SW 1271 (cell line): ENCODE results near the gene POLD1.
"Not testable (repeated sequence)": the region's sequence is repeated elsewhere in the genome, so short reads cannot be mapped to it uniquely, and the experiment has no call there.

Experiments used
- DNase-seq, 2 experiments: peaks; one replicate each; lab custom pipeline; 2025; lab: John Stamatoyannopoulos, UW

POLD1 gene

DNA sequence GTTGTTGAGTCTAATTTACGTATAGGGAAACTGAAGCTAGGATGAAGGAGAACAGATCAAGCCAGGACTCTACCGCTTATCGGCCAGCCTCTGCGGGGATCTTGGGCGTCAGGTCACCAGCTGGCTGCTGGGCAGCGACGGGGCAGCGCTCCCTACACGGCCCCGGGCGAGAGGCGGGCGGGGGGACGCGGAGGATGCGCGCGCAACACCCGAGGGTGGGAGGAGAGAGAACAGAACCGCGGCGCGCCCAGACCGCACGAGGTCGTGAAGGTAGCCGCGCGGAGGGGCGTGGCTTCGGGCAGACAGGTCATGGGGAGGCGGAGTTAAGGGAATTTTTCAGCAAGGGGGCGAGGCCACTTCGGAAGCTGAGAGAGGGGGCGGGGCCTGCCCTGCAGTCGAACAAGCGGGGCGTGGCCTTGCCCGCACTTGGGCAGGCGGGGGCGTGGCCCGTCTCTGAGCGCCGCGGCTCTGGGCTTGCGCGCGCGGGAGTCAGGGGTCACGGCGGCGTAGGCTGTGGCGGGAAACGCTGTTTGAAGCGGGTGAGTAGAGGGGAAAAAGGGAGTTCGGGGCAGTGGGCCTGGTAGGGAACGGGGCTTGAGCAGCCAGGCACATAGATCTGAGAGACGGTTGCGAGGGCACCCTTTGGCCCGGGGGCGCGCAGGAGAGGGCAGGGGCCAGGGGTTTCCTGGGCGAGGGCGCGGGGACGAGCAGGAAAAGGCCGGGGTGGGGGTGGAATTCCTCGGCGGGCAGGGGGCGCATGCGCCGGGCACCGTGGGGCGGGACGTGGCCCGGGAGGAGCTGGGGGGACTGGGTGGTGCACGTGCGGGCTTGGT lies at the start of gene POLD1:
Gene POLD1, plus strand, starts transcription at position 496 of the 833 bp plus-strand sequence. CDS start 14,505 bp downstream, outside the sequence.
- peak; percentile 70 to 91 for DNase-seq

DNA sequence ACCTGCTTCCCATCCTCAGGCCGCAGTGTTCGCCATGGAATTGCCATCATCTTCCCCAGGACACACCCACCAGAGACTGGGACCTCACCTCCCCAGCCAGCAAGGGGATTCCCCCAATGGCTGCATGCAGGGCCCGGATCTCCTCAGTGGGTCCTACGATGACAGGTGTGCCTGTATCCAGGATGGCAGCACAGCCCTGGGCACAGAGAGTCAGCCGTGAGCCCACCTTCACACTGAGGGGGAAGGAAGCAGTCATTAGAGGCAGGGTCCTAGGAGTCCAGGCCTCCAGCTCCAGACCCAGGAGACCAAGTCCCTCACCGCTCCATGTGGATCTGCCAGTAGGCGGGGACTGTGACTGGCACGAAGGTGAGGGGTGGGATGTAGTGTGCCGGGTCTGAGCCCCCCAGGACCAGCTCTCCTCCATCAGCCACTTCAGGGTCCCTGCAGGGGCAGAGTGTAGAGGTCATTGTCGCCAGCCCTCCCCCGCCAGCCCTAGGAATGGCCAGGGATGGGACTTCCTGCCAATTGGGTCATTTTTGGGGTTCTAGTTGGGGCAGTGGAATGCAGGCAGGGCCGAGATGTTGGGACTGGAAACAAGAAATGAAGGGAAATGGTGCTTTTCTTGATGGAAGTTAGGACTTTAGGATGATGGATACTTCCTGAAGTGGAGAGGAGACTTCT lies 49.3 kb upstream of the POLD1 start:
- DNase-seq = no peak

DNA sequence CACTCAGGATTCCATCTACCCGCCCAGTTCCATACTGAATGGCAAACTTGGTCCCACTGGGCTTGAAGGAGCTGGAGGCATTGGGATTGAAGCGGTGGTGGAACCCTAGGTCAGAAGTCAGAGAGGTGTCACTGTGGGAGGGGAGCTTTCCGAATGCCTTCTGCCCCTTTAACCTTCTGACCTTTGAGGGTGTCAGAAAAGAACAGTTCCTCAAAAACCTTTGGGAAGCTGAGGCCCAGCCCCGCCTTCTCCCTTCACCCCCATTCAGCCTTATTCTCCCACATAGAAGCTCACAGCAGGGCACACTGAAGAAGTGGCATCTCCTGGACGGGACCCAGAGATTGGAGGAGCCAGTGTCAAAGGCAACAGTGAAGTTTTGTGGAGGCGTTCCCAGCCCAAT lies 47.1 kb upstream of the POLD1 start:
- DNase-seq = not testable (repeated sequence)

DNA sequence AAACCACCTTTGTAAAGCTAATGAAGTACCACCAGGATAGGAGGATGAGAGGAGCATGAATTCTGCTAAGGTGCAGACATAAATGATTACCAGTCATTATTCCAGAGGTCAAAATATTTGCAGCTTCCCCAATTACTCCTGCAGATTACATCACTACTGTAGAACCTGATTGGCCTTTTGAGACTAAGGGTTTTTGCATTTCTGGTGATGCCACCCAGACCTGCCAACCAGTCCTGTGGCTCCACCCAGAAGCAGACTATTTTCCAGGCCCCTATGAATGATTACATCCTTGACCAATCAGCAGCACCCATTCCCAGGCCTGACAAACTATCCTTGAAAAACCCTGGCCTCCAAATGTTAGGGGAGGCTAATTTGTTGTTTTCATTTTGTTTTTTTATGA lies 43.8 kb upstream of the POLD1 start:
- no peak for DNase-seq

DNA sequence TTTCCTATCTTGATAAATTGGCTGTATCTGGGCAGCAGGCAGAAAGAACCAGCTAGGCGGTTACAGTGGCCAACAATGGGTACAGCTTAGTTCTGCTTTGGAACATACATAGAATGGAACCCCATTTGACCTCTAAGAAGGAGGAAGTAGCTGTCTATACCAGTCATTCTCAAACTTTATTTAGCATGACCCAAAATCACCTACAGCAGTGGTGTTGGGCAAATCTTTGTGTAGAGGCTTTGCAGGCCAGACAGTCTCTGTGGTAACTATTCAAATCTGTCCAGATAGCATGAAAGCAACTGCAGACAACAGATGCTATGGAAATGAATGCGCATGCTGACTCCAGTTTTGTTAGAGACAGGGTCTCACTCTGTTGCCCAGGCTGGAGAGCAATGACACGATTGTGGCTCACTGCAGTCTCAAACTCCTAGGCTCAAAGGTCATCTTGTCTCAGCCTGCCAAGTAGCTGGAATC lies 43.0 kb upstream of the POLD1 start:
- DNase-seq = no peak

DNA sequence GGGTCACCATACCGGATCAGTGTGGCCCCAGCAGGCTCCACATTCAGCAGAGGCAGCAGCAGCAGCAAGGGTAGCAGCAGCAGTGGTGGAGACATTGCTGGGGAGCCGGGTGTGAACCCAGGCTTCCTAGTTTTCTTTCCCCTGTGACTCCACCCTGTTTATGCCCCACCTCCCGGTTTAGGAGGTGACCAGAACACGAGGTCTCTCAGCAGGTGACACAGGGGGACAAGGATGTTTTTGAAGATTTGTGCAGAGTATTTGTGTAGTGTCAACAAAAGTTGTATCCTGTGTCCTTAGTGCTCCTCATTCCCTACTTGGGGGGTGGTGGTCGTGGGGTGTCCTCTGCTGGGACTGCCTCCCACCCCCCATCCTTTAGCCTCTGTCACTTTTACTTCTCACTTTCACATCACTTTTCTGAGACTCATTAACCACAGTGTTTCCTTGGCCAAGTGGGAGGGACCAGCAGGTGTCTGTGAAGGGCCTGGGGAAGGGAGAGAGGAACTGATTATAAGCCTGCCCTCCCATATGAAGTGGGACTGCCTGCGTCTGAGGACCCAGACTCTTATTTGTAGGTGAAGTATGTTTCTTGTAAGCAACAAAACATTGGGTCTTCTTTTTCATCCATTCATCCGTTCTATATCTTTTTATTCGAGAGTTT lies 39.4 kb upstream of the POLD1 start:
- DNase-seq = no peak

GRCh38 chr19:50347089-50347581 lies 37.0 kb upstream of the POLD1 start:
- not testable (repeated sequence) for DNase-seq

GRCh38 chr19:50349277-50350057 lies 34.7 kb upstream of the POLD1 start:
- no peak for DNase-seq

DNA sequence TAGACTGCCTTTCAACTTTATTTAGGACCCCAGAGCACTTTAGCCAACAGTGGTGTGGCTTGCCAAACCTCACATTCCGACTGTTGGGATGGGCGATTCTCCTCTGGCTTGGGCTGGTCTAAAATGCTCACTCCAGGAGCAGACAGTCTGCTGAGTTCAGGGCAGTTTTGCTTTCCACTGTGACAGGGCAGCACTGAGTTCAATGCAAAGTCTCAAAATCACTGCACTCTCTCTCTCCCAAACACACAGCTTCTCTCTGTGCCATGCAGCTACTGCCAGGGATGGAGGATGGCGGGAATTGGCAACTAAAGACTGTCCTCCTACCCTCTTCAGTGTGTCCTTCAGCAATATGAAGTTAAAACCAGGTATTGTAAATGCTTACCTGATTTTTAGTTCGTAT lies 31.9 kb upstream of the POLD1 start:
- no peak for DNase-seq

DNA sequence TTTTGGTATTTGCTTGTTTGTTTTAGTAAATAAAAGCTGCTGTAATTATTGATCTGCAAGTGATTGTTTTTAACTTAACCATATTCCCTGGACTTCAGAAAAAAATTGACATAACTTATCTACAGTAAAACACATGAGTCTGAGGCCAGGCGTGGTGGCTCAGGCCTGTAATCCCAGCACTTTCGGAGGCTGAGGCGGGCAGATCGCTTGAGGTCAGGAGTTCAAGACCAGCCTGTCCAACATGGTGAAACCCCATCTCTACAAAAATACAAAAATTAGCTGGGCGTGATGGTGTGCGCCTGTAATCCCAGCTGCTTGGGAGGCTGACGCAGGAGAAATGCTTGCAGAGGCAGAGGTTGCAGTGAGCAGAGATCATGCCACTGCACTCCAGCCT lies 30.7 kb upstream of the POLD1 start:
- DNase-seq = not testable (repeated sequence)

DNA sequence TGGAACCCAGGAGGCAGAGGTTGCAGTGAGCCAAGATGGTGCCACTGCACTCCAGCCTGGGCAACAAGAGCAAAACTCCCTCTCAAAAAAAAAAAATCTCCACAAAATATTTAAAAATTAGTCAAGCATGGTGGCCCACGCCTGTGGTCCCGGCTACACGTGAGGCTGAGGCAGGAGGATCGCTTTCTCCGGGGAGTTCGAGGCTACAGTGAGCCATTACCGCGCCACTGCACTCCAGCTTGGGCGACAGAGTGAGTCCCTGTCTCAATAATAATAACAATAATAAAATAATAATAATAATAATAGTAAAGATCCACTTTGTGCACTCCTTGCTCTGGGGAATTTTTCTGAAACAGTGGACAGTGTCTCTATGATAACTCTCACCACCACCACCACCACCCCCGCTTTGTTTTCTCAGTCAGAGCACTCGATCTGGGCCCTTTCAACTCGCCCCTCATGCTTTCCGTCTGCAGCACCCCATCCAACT lies 27.4 kb upstream of the POLD1 start:
- no peak for DNase-seq

DNA sequence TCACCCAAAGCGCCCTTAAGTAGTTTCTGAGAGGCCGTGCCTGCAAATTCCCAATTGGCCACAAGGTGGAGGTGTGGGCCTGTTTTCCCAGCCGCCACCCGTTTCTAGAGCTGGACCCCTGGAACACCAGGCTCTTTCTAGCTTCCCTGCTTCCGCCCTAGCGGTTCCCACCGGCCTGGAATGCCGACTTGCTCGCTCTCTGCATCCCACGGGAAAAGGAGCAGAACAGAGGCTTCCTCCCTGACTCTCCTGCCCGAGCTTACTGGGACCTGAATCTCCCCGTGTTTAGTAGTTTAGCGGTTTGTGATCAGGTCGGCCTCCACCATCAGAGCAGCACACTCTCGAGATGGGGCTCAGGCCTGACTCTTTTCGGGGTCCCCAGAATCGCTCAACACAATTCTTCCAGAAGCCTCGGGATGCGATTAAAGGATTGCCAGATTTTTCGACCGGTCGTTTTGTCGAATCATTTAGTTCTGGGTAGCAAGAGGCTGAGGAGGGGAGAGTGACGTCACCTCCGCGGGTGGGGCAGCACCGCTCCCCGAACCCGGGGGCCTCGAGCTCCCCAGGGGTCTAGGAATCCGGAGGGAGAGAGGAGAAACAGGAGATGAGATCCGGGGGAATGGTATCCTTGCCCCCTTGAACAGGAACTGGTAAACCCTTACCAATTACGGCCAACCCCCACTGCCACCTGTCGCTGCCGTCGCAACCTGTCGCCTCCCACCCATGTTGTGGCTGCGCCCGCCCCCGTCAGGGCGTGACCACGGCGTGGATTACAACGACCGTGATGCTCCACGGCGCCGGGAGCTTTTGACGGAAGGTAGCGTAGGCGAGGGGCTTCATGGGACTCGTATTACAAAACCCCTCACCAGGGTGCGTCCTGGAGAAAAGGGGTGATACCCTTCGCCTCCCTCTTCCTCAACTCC lies 26.7 kb upstream of the POLD1 start:
- DNase-seq = peak in 1 of 2 experiments; percentile 52

GRCh38 chr19:50358483-50359327 lies 25.4 kb upstream of the POLD1 start:
- DNase-seq = no peak

GRCh38 chr19:50359328-50359818 lies 24.8 kb upstream of the POLD1 start:
- no peak for DNase-seq

DNA sequence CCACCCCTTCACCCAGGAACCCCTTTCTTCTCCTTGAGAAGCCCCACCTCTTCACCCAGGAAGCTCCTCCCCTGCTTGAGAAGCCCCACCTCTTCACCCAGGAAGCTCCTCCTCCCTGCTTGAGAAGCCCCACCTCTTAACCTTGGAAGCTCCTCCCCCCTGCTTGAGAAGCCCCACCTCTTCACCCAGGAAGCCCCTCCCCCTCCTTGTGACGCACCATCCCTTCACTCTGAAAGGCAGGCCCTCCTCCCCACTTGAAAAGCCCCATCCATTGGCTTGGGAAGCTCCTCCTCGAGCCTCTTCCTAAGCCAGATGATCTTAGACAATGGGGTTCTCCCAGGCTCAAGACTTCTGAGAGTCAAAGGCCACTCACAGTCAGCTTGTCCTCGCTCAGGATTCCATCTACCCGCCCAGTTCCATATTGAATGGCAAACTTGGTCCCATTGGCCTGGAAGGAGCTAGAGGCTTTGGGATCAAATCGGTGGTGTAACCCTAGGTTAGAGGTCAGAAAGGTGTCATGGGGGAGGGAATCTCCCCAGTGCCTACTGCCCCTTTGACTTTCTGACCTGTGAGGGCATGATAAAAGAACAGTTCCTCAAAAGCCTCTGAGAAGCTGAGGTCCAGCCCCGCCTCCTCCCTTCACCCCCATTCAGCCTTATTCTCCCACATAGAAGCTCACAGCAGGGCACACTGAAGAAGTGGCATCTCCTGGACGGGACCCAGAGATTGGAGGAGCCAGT lies 22.7 kb upstream of the POLD1 start:
- no peak for DNase-seq

DNA sequence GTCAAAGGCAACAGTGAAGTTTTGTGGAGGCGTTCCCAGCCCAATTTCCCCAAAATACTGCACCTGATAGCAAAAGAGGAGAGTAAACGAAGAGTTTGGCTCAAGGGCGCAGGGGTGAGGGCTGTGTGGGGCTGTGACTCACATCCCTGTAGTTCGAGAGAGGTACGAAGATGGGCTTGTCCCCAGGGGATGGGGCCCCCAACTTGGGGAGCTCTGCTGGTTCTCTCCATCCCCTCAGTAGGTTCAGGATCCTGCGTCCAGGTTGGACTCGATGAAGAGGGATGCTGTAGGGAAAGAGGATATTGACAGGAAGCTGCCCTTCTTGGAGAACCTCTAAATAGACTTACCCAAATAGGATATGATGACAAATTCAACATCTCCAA lies 22.1 kb upstream of the POLD1 start:
- DNase-seq = no peak

- no peak for DNase-seq
Observed at GRCh38 chr19:50362656-50363424, 21.3 kb upstream of the POLD1 start.
